DOHH2 (cell line): Measurements from ENCODE around the gene CREM.

Experiments
- CTCF ChIP-seq: fragments of 200-600 bp; sonication (generic); IDR thresholded peaks from one replicate; pipeline ENCODE4 v1.5.1; 2014; ENCODE audit warnings: antibody characterized with exemption, mild to moderate bottlenecking, low read depth, low read length; ENCODE audit not compliant: poor library complexity, severe bottlenecking
- EZH2phosphoT487 ChIP-seq: fragments of 200-600 bp; sonication (generic); IDR thresholded peaks from 2 replicates; pipeline ENCODE4 v1.6.1; 2017; ENCODE audit warnings: borderline replicate concordance, mild to moderate bottlenecking, antibody characterized with exemption, low read length, moderate library complexity, mixed read lengths

- TF ChIP-seq CTCF (no peak), EZH2phosphoT487 (no peak)
Measured at GRCh38 chr10:35224045-35224740, 97.5 kb downstream of the CREM start.
